Measurements from ENCODE around the gene LSP1. TPM values are rescaled to one million over a fixed set of nuclear protein-coding genes. Genes with fewer than 3 reads are reported as not detected.

LSP1 gene
- total and polyA plus RNA-seq, 2 of the 4 experiments (the other 2 are of a cell fraction): not detected

DNA sequence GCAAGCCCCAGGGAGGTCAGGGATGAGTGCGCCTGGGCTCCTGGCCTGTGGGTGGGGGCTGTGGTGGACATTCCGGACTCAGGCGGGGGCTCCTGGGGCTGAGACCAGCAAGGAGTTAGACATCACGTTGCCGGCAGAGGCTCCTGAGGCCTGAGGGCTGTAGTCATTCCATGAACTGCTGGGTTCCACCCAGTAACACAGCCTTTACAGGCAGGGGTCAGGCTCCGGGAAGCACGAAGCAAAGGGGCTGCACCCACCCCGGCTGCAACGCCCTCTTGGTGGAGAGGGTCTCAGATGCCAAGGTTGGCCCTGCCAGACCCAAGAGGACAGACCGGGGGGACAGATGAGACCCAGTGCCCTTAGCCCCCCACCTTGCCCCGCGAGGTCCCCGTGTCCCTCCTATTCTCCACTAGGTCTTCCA lies 75.6 kb downstream of the LSP1 start:
- no peak for TF ChIP-seq MAZ (IDR thresholded peaks at IDR 0.05; ENCODE audit: borderline replicate concordance, low read depth, low read length)
- no peak for TF ChIP-seq FOS (IDR thresholded peaks at IDR 0.05; ENCODE audit: low read depth, low read length)
- TF ChIP-seq, protein P1, sequence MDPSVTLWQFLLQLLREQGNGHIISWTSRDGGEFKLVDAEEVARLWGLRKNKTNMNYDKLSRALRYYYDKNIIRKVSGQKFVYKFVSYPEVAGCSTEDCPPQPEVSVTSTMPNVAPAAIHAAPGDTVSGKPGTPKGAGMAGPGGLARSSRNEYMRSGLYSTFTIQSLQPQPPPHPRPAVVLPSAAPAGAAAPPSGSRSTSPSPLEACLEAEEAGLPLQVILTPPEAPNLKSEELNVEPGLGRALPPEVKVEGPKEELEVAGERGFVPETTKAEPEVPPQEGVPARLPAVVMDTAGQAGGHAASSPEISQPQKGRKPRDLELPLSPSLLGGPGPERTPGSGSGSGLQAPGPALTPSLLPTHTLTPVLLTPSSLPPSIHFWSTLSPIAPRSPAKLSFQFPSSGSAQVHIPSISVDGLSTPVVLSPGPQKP (IDR thresholded peaks at IDR 0.05; ENCODE audit: borderline replicate concordance, low read depth, low read length): no peak
- no peak for TF ChIP-seq CHD1 (IDR thresholded peaks at IDR 0.05; ENCODE audit: low read depth, low read length)
- TF ChIP-seq RCOR1 (IDR thresholded peaks at IDR 0.05; ENCODE audit: insufficient replicate concordance, low read length): no peak
- TF ChIP-seq RFX5 (IDR thresholded peaks at IDR 0.05; ENCODE audit: low read depth, low read length): no peak
- TF ChIP-seq RAD21 (IDR thresholded peaks at IDR 0.05; ENCODE audit: low read length): no peak
- no peak for TF ChIP-seq POLR2A (IDR thresholded peaks at IDR 0.05; ENCODE audit: low read depth, low read length)
- TF ChIP-seq BHLHE40 (IDR thresholded peaks at IDR 0.05; ENCODE audit: low read depth, low read length): no peak
- no peak for TF ChIP-seq MAFK (IDR thresholded peaks at IDR 0.05; ENCODE audit: low read depth, low read length)
- dilution Hi-C loops (cut with HindIII; ENCODE audit: low sequenced_read_pairs, unreplicated experiment) (no loop called here), intact Hi-C loops (cut with micrococcal nuclease) (no loop called here), in situ Hi-C loops (cut with MboI; ENCODE audit: low sequenced_read_pairs) (no loop called here)
- H3K4ac ChIP-seq (ENCODE audit: low read depth, low read length): no peak overlapping the region
- no peak for ATAC-seq (ENCODE audit: low read depth)
- ChIA-PET CTCF (no interaction called here), POLR2A (ENCODE audit: unreplicated experiment) (no interaction called here)
- H3K27ac ChIP-seq (ENCODE audit: insufficient read depth, low read length): no peak overlapping the region
- no peak overlapping the region for H2BK5ac ChIP-seq (ENCODE audit: low read depth, low read length, poor library complexity, severe bottlenecking)
- H3K56ac ChIP-seq (ENCODE audit: extremely low read depth, insufficient read depth, low read length): no peak overlapping the region
- H3K27me3 ChIP-seq (ENCODE audit: control insufficient read depth, insufficient read depth, low read length): peaks cover 14% of the 10 kb centered on the region; the same call in 1 of the 2 replicates
- no peak overlapping the region for H3K4me3 ChIP-seq (ENCODE audit: insufficient read depth, low read depth, low read length)
- no peak overlapping the region for H2BK20ac ChIP-seq (ENCODE audit: low read depth, low read length)
- no peak for DNase-seq
- no peak overlapping the region for H4K8ac ChIP-seq (ENCODE audit: low read depth in 2 of 2, low read length in 2 of 2)
- no peak overlapping the region for H2AK9ac ChIP-seq (replicated peaks; ENCODE audit: low read depth, low read length, poor library complexity)
- no peak overlapping the region for H2AFZ ChIP-seq (replicated peaks; ENCODE audit: low read length, poor library complexity)
- no peak overlapping the region for H3K9ac ChIP-seq (ENCODE audit: low read depth, low read length)
- H3K79me1 ChIP-seq (ENCODE audit: low read depth in 1 of 2, low read length in 2 of 2): no peaks in the 10 kb centered on the region
- H4K91ac ChIP-seq (ENCODE audit: insufficient read depth, low read depth, low read length): no peak overlapping the region
- no CpG with 5 or more reads among the region's 13 CpGs for WGBS, 2 experiments (ENCODE audit: extremely low coverage in 2 of 2, insufficient read length in 1 of 2)
- no peaks in the 10 kb centered on the region for H3K9me1 ChIP-seq (ENCODE audit: insufficient read depth, low read length)
- no peaks in the 10 kb centered on the region for H3K4me1 ChIP-seq (ENCODE audit: control insufficient read depth, insufficient read depth, low read length)
- no peak overlapping the region for H3K23ac ChIP-seq (ENCODE audit: low read depth, low read length)
- no peaks in the 10 kb centered on the region for H4K20me1 ChIP-seq (ENCODE audit: insufficient read depth, low read length)
- H2BK120ac ChIP-seq (ENCODE audit: low read depth, low read length): no peak overlapping the region
- no peak overlapping the region for H2AK5ac ChIP-seq (ENCODE audit: low read depth, low read length)
- no peaks in the 10 kb centered on the region for H3K9me3 ChIP-seq (ENCODE audit: control insufficient read depth, insufficient read depth, low read length)
- no peaks in the 10 kb centered on the region for H3K36me3 ChIP-seq (ENCODE audit: control insufficient read depth, insufficient read depth, low read length)
- no peak overlapping the region for H2BK15ac ChIP-seq (ENCODE audit: low read depth, low read length)
- no TSS peak for BruUV-seq (replicated peaks)
- H4K5ac ChIP-seq (ENCODE audit: low read depth, low read length): no peak overlapping the region
- no peak overlapping the region for H3K14ac ChIP-seq (replicated peaks; ENCODE audit: low read depth, low read length)
- no peak overlapping the region for H3K18ac ChIP-seq (ENCODE audit: low read depth, low read length)
- no peak overlapping the region for H3K4me2 ChIP-seq (ENCODE audit: low read depth, low read length)
